GM18909 (cell line): ENCODE measurements around the gene TRIM50.

Experiments used
- ATAC-seq: cut with Tn5 transposase; IDR thresholded peaks from one replicate; pipeline ENCODE4 v1.9.1; 2021; ENCODE audit warnings: mild to moderate bottlenecking; ENCODE audit not compliant: unreplicated experiment, poor library complexity

The TRIM50 gene

DNA sequence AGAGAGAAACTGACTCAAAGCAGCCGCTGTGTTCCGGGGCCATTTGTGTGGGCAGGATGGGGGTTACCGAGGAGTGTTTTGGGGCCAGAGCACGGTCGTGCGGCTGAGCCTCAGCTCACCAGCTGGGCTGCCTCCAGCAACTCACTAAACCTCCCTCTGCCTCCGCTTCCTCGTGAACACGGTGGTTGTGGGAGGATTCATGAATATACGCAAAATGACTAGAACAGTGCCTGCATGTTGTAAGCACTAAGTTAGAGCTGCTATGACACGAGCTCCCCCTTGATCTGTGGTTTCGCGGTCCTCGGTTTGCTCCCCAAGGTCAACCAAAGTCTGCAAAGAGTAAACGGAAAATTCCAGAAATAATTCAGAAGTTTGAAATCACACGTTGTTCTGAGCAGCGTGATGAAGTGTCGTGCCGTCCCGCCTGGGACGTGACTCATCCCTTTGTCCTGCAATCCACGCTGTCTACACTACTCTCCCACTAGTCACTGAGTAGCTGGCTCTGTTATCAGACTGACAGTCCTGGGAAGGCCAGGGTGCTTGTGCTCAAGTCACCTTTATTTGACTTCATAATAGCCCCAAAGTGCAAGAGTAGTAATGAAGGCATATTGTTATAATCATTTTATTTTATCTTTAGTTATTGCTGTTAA, 61.0 kb downstream of the TRIM50 start:
- peak; percentile 69 for ATAC-seq
